ENCODE data around the gene OR7G2. TPM values are rescaled to one million over a fixed set of nuclear protein-coding genes. Genes with fewer than 3 reads are reported as not detected.

OR7G2 gene
- total RNA-seq = not detected

GRCh38 chr19:9107375-9107774, at the start of gene OR7G2:
Gene OR7G2, minus strand, starts transcription at chr19:9107475. Its CDS starts 4,232 bp downstream, at chr19:9103243.
- Histone ChIP-seq H3K36me3 (no peaks in the 10 kb centered on the region), H3K9me3 (no peaks in the 10 kb centered on the region), H3K27ac (no peak within 1 kb of the TSS), H3K4me3 (no peak within 1 kb of the TSS), H3K27me3 (no peaks in the 10 kb centered on the region), H3K4me1 (no peaks in the 10 kb centered on the region)
- DNase-seq = no peak
- TF ChIP-seq, protein P1, sequence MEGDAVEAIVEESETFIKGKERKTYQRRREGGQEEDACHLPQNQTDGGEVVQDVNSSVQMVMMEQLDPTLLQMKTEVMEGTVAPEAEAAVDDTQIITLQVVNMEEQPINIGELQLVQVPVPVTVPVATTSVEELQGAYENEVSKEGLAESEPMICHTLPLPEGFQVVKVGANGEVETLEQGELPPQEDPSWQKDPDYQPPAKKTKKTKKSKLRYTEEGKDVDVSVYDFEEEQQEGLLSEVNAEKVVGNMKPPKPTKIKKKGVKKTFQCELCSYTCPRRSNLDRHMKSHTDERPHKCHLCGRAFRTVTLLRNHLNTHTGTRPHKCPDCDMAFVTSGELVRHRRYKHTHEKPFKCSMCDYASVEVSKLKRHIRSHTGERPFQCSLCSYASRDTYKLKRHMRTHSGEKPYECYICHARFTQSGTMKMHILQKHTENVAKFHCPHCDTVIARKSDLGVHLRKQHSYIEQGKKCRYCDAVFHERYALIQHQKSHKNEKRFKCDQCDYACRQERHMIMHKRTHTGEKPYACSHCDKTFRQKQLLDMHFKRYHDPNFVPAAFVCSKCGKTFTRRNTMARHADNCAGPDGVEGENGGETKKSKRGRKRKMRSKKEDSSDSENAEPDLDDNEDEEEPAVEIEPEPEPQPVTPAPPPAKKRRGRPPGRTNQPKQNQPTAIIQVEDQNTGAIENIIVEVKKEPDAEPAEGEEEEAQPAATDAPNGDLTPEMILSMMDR (IDR thresholded peaks at IDR 0.05) = no peak
- TF ChIP-seq POLR2A (IDR thresholded peaks at IDR 0.05) = no peak
- intact Hi-C loops (cut with DNase I; ENCODE audit: low total_unique reads) = no loop called here

DNA sequence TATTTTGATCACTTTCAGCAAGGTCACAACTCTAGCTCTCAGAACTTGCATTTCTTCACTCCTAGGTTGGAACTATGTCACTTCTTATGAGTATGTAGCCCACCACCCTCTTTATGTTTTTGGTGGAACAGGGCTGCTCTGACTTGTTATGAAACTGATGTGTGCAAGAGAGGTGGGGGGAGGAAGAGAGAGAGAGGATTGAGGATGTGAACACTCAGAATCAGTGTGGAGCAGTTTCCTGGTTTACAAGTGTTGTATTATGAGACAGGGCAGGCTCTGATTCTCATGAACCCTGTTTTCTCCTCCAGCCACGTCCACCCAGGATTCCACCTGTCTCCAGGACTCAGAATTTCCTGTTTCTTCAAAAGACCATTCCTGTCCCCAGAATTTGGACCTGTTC, 49.0 kb upstream of the OR7G2 start:
- Histone ChIP-seq H3K4me3 (no peak overlapping the region), H3K36me3 (no peaks in the 10 kb centered on the region), H3K4me1 (no peaks in the 10 kb centered on the region), H3K9me3 (peaks cover 0 to 20% of the 10 kb centered on the region in 2 donors), H3K27ac (no peak overlapping the region), H3K27me3 (no peaks in the 10 kb centered on the region)
- no peak for DNase-seq
- intact Hi-C loops (cut with DNase I; ENCODE audit: low total_unique reads) = no loop called here
- no peak for TF ChIP-seq POLR2A (IDR thresholded peaks at IDR 0.05)
- TF ChIP-seq, protein P1 (IDR thresholded peaks at IDR 0.05) = no peak

DNA sequence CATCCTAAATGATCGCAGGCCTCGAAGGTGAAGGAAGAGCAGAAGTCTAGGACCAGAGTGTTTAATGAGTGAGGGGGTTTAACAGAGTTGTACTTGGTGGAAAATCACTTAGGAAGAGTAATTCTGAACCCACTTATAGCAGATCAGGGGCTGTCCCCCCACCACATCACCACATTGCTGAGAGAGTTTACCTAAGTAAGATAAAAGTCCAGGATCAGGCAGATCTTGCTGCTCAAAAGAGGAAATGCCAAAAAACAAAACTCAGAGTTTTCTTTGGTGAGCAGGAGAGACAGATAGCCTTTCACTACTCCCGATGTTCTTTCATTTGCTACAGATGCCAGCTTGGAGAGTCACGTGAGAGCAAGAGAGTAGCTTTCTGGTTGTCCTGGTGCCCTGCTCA, 48.3 kb upstream of the OR7G2 start:
- intact Hi-C loops (cut with DNase I; ENCODE audit: low total_unique reads) = no loop called here
- no peak overlapping the region for H3K27ac ChIP-seq
- TF ChIP-seq, protein P1 (IDR thresholded peaks at IDR 0.05) = no peak
- TF ChIP-seq POLR2A (IDR thresholded peaks at IDR 0.05) = no peak
- peaks cover 0 to 19% of the 10 kb centered on the region in 2 donors for H3K9me3 ChIP-seq
- H3K27me3 ChIP-seq = no peaks in the 10 kb centered on the region
- no peaks in the 10 kb centered on the region for H3K36me3 ChIP-seq
- no peak for DNase-seq
- H3K4me3 ChIP-seq = no peak overlapping the region
- no peaks in the 10 kb centered on the region for H3K4me1 ChIP-seq

DNA sequence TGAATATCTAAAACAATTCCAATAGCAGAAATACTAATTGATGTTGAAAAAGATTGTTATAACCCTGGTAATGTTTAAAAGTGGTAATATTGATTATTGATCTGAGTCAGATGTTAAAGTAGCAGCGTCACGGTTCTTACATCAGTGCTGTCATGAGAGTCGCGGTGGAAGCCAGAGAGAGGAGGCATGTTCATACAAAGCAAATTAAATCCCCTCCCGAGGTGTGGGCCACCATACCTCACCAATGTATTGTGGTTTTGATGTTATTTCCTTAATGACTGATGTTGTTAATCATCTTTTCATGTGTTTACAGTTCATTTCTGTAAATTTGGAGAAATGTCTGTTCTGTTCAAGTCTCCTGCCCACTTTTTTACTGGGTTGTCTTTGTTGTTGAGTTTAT, 44.1 kb upstream of the OR7G2 start:
- DNase-seq = no peak
- intact Hi-C loops (cut with DNase I; ENCODE audit: low total_unique reads) = no loop called here
- Histone ChIP-seq H3K4me3 (no peak overlapping the region), H3K36me3 (no peaks in the 10 kb centered on the region), H3K27me3 (no peaks in the 10 kb centered on the region), H3K9me3 (peaks cover 0 to 12% of the 10 kb centered on the region in 2 donors), H3K4me1 (no peaks in the 10 kb centered on the region), H3K27ac (no peak overlapping the region)
- TF ChIP-seq POLR2A (IDR thresholded peaks at IDR 0.05) = no peak
- TF ChIP-seq, protein P1 (IDR thresholded peaks at IDR 0.05) = no peak

DNA sequence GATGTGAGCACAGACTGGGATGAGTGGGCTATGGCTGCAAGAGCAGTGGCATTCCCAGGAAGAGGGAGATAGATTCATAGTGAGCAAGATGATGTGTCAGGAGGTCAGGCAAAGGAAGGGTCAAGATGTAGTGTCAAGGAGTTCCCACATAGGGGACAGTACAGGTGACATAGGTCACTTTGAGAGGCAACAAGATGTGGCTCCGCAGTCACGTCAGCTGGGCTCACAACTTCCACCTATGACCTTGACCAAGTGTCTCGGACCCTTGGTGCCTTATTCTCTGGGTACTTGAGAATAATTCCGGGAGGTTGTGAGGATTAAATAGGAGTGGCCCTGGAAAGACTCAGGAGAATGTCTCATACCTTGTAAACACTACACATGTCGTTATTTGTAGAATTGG, 43.4 kb upstream of the OR7G2 start:
- H3K4me1 ChIP-seq = no peaks in the 10 kb centered on the region
- TF ChIP-seq, protein P1 (IDR thresholded peaks at IDR 0.05) = no peak
- no peak for TF ChIP-seq POLR2A (IDR thresholded peaks at IDR 0.05)
- intact Hi-C loops (cut with DNase I; ENCODE audit: low total_unique reads) = no loop called here
- peaks cover 0 to 15% of the 10 kb centered on the region in 2 donors for H3K9me3 ChIP-seq
- DNase-seq = no peak
- H3K27me3 ChIP-seq = no peaks in the 10 kb centered on the region
- no peak overlapping the region for H3K4me3 ChIP-seq
- H3K36me3 ChIP-seq = no peaks in the 10 kb centered on the region
- no peak overlapping the region for H3K27ac ChIP-seq

Data from uterus (tissue), 4 donors.